ENCODE results near the gene SDHD. TPM values are rescaled to one million over a fixed set of nuclear protein-coding genes. Genes with fewer than 3 reads are reported as not detected.

Gene SDHD
- total RNA-seq (2021; fragmentation: NEBNext Ultra II Directional; extraction: Animal tissue kit (Norgen Biotek cat#: 25700)) (90.3 and 96.0 TPM in 2 replicates), polyA plus RNA-seq (2011; rRNA removed) (181 and 199 TPM in 2 replicates), polyA minus RNA-seq (2011; rRNA and poly(A)+ RNA removed) (334 and 376 TPM in 2 replicates)
- 174 TPM for polyA plus RNA-seq (2011; cell fraction: cytosol; rRNA removed)
- 223 TPM for polyA plus RNA-seq (2011; cell fraction: nucleus; rRNA removed)
- polyA plus RNA-seq (2012, experiment 1 of 2), result 110 to 153 TPM (median 134 TPM) in 4 replicates
- polyA plus RNA-seq (2012, experiment 2 of 2), result 22.2 TPM
- polyA plus RNA-seq (2013, experiment 1 of 2), result 56.9 TPM
- 63.6 TPM for polyA plus RNA-seq (2013, experiment 2 of 2)
- polyA minus RNA-seq (2011; cell fraction: cytosol; rRNA and poly(A)+ RNA removed), result 64.1 TPM
- polyA minus RNA-seq (2011; cell fraction: nucleus; rRNA and poly(A)+ RNA removed), result 38.1 TPM
- long read RNA-seq, experiment 1, transcript SDHD-206 (4 exons, 754 nt), result major isoform, 20 of 187 reads
- long read RNA-seq, experiment 1, partial matches to known transcripts, result 40 of 187 reads
- long read RNA-seq, experiment 1, other reads (novel, unspliced or antisense), result 126 of 187 reads
- long read RNA-seq, experiment 2, transcript SDHD-201 (4 exons, 1,439 nt), result major isoform, 509 of 526 reads
- long read RNA-seq, experiment 2, partial matches to known transcripts, result 1 of 526 reads
- long read RNA-seq, experiment 2, other reads (novel, unspliced or antisense), result 10 of 526 reads

DNA sequence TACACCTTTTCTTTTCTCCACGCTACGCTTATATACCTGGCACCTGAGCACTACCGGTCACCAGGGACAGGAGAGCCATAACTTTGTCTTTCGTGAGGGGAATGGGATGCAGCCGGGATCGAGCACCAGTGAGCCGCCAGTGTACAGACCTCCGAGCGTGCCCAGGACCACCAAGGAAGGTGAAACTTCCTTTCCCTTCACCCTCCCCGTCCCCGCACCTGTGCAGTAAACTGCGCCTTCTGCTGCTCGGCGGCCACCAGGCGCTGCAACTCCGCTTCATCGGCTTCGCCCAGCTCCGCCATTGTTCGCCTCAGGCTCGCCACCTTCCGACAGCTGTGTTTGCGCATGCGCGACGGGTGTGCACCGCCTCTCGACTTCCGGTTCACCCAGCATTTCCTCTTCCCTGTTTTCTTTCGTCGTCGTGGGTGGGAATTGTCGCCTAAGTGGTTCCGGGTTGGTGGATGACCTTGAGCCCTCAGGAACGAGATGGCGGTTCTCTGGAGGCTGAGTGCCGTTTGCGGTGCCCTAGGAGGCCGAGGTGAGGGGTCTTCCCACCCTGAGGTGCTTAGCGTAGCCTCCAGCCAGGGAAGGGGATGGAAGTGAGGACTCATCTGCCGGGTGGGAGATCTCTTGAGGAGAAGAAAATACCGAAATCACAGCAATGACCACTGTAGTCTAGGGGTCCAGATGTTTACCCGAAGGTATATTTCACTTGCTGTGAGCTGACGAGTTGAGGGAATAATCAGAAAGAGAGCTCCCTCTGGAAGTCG lies at the start of gene SDHD, which contains the start of gene TIMM8B:
Gene SDHD (plus strand): TSS at position 452 of the 770 bp plus-strand sequence. CDS start 35 bp downstream, at position 487.
Gene TIMM8B (minus strand): TSS at position 335 of the 770 bp plus-strand sequence. CDS start 33 bp downstream, at position 302.
- H2BK20ac ChIP-seq (ENCODE audit: low read length), result no peak within 1 kb of the TSS
- DNase-seq (ENCODE audit: low read depth in 1 of 2, low spot score in 2 of 2) (peak; percentile 84 to 95), FAIRE-seq (peak; percentile 69)
- peak within 1 kb of the TSS; percentile 27 for H3K56ac ChIP-seq (replicated peaks; ENCODE audit: insufficient read length, low read depth, low read length)
- peaks cover 9% of the 10 kb centered on the region; the same call in 1 of the 2 replicates for H3K23me2 ChIP-seq (ENCODE audit: low read depth, low read length)
- no peak within 1 kb of the TSS for H3K14ac ChIP-seq (ENCODE audit: insufficient read length)
- peak within 1 kb of the TSS; percentile 85 for H4K8ac ChIP-seq (ENCODE audit: extremely low read depth, insufficient read depth, low read length)
- 2% methylated on average over 45 of the region's 45 CpGs; no CpG with 5 or more reads in 1 of the 2 experiments for WGBS, 2 experiments (ENCODE audit: extremely low coverage in 1 of 2, insufficient coverage in 1 of 2, insufficient read length in 1 of 2, insufficient replicate concordance in 2 of 2, low coverage in 1 of 2, low lambda C conversion rate in 2 of 2, missing lambda C conversion rate in 1 of 2)
- peaks cover 0 to 3% (median 0%) of the 10 kb centered on the region in 4 experiments; a peak in 3 of 7 replicates for H3K4me1 ChIP-seq (replicated peaks in 1 of 4; ENCODE audit: control insufficient read depth in 3 of 4, insufficient read depth in 4 of 4, low read length in 3 of 4)
- H3K9ac ChIP-seq (replicated peaks in 1 of 4; ENCODE audit: extremely low read depth in 1 of 4, low read depth in 3 of 4, low read length in 3 of 4), result peak within 1 kb of the TSS; percentile 80 to 96 (median 94)
- H3K23ac ChIP-seq (ENCODE audit: insufficient read length), result no peak within 1 kb of the TSS
- peak within 1 kb of the TSS; percentile 64 for H2BK5ac ChIP-seq (ENCODE audit: low read depth, low read length)
- H3K79me1 ChIP-seq (ENCODE audit: low read depth, low read length), result peaks cover 10% of the 10 kb centered on the region; the same call in 1 of the 2 replicates
- POLR2A ChIA-PET (ENCODE audit: partially characterized antibody), result interaction anchor here (0.7 to 3.8 kb wide), 11 partner anchors 8 to 216 kb away, joined by 3 to 15 read pairs (median 4); partner anchors contain the start of genes ALG9, DLAT, NKAPD1 and PIH1D2
- H3K79me2 ChIP-seq (ENCODE audit: control insufficient read depth in 1 of 2, insufficient read depth in 2 of 2, low read length in 2 of 2), result peaks cover 3 to 45% of the 10 kb centered on the region in 2 experiments
- H3K4me3 ChIP-seq (ENCODE audit: extremely low read depth in 1 of 4, insufficient read depth in 2 of 4, low read depth in 3 of 4, low read length in 4 of 4), result peak within 1 kb of the TSS; percentile 85 to 99 (median 90)
- peaks cover 0 to 2% of the 10 kb centered on the region in 2 experiments for H4K20me1 ChIP-seq (replicated peaks in 1 of 2; ENCODE audit: control insufficient read depth in 1 of 2, insufficient read depth in 2 of 2, low read length in 2 of 2)
- no peak within 1 kb of the TSS for H2BK15ac ChIP-seq (ENCODE audit: low read length)
- H3K27me3 ChIP-seq (replicated peaks in 1 of 4; ENCODE audit: control insufficient read depth in 3 of 4, extremely low read depth in 1 of 4, insufficient read depth in 3 of 4, low read length in 3 of 4), result no peaks in the 10 kb centered on the region
- peak within 1 kb of the TSS; percentile 82 for H4K5ac ChIP-seq (ENCODE audit: insufficient read length, low read depth, low read length)
- H3K18ac ChIP-seq (ENCODE audit: extremely low read depth, low read length), result peak within 1 kb of the TSS; percentile 93
- H3K27ac ChIP-seq (ENCODE audit: low read depth, low read length), result peak within 1 kb of the TSS; percentile 79
- H2BK12ac ChIP-seq (ENCODE audit: low read depth, low read length), result no peak within 1 kb of the TSS
- peak within 1 kb of the TSS; percentile 87 for H2AFZ ChIP-seq (ENCODE audit: low read length)
- CTCF ChIA-PET (ENCODE audit: partially characterized antibody), result interaction anchor here (0.9 to 3.9 kb wide), 3 partner anchors 27 to 194 kb away, joined by 4 to 13 read pairs (median 4); no protein-coding TSS in a partner anchor
- peaks cover 10 to 68% (median 47%) of the 10 kb centered on the region in 4 experiments for H3K36me3 ChIP-seq (ENCODE audit: control insufficient read depth in 2 of 4, insufficient read depth in 4 of 4, low read length in 3 of 4)
- no peaks in the 10 kb centered on the region for H3K9me3 ChIP-seq (ENCODE audit: insufficient read depth in 2 of 2, low read depth in 1 of 2, low read length in 1 of 2)
- peak within 1 kb of the TSS; percentile 17 for H3K4ac ChIP-seq (replicated peaks; ENCODE audit: insufficient read length, low read depth, low read length)
- H2BK120ac ChIP-seq (replicated peaks; ENCODE audit: low read depth, low read length), result no peak within 1 kb of the TSS
- H3K4me2 ChIP-seq (ENCODE audit: insufficient read depth in 1 of 2, low read depth in 2 of 2, low read length in 2 of 2), result peak within 1 kb of the TSS; percentile 72 to 83
- H4K91ac ChIP-seq (replicated peaks; ENCODE audit: insufficient read length, low read length), result peak within 1 kb of the TSS; percentile 75
- H2AK5ac ChIP-seq (ENCODE audit: low read depth, low read length), result no peak within 1 kb of the TSS
- no peak for TF ChIP-seq RFX5 (IDR thresholded peaks at IDR 0.05; ENCODE audit: borderline replicate concordance, low read depth, low read length)
- TF ChIP-seq TAF7 (optimal IDR thresholded peaks at IDR 0.05; ENCODE audit: borderline replicate concordance, low read depth, low read length), result peak; percentile 87
- TF ChIP-seq CTBP2 (IDR thresholded peaks at IDR 0.05; ENCODE audit: borderline replicate concordance, insufficient read depth, insufficient read length, low read length), result no peak
- TF ChIP-seq CTCF (IDR thresholded peaks at IDR 0.05; ENCODE audit: control extremely low read depth in 1 of 3, insufficient read depth in 1 of 3, low read depth in 1 of 3, low read length in 3 of 3), result peak in 1 of 3 experiments; percentile 17; a peak in 2 of 4 replicates
- TF ChIP-seq CHD2 (IDR thresholded peaks at IDR 0.05; ENCODE audit: low read length), result peak; percentile 74

Data from H1 (cell line).